Right lobe of liver (tissue), 6 donors: ENCODE data around the gene CADM2. TPM values are rescaled to one million over a fixed set of nuclear protein-coding genes. Genes with fewer than 3 reads are reported as not detected.

Experiments
- ATAC-seq, 4 donors: fragments of 200-7000 bp; cut with Tn5 transposase; one replicate each; pipeline ENCODE4 v1.9.1; 2020; ENCODE audit warnings: mild to moderate bottlenecking in 4 of 4, moderate library complexity in 4 of 4
- DNase-seq, 3 donors: peaks; one replicate each; pipeline ENCODE4 v3.0.0-alpha.2; 2020
- H3K27ac ChIP-seq, 3 donors: fragments of 200-600 bp; one replicate each; pipeline ENCODE4 v1.8.0; 2022
- H3K27me3 ChIP-seq, 2 donors: fragments of 200-600 bp; one replicate each; pipeline ENCODE4 v1.8.0; 2022
- H3K36me3 ChIP-seq, 4 donors: fragments of 200-600 bp; sonication (generic) in 1 of 4; one replicate each; pipeline versions ENCODE4 v1.5.1 to v1.8.0; 2017 to 2022; ENCODE audit warnings: control low read depth in 1 of 4
- H3K4me1 ChIP-seq, 4 donors: fragments of 200-600 bp; sonication (generic) in 1 of 4; one replicate each; pipeline versions ENCODE4 v1.5.1 to v1.8.0; 2017 to 2022; ENCODE audit warnings: control low read depth in 1 of 4
- H3K4me3 ChIP-seq, 3 donors: fragments of 200-600 bp; one replicate each; pipeline ENCODE4 v1.8.0; 2022
- H3K9me3 ChIP-seq, 4 donors: fragments of 200-600 bp; sonication (generic) in 1 of 4; one replicate each; pipeline versions ENCODE4 v1.5.1 to v1.8.0; 2017 to 2022; ENCODE audit warnings: control low read depth in 1 of 4
- CTCF ChIP-seq, 4 donors: fragments of 200-600 bp in 3 of 4; fragments of 450-650 bp in 1 of 4; IDR thresholded peaks; one replicate each; pipeline versions ENCODE4 v1.5.1 to v1.8.0; 2016 to 2022; ENCODE audit warnings: antibody characterized with exemption in 4 of 4, mild to moderate bottlenecking in 2 of 4
- POLR2A ChIP-seq: fragments of 450-650 bp; IDR thresholded peaks from one replicate; pipeline ENCODE4 v1.6.1; 2017; ENCODE audit warnings: antibody characterized with exemption, mild to moderate bottlenecking
- WGBS: methylation state at CpG from one replicate; pipeline ENCODE4 v1.1.6; 2018; ENCODE audit warnings: low coverage, low lambda C conversion rate; ENCODE audit not compliant: insufficient coverage; ENCODE audit errors: missing lambda C conversion rate; 5-methylcytosine and 5-hydroxymethylcytosine counted together
- intact Hi-C, 2 donors: fragments of 100-400 bp; cut with DNase I; formaldehyde crosslinking; loops; one replicate each; pipeline versions ENCODE4 v1.11.2 to v1.14.1; 2022
- total RNA-seq, 6 experiments: library from RNA; depleted of rRNA in 2 of 6; stranded (reverse); fragments of >200 nt in 2 of 6; fragmentation: NEBNext Ultra II Directional in 3 of 6; extraction: Animal tissue kit (Norgen Biotek cat#: 25700) in 3 of 6; gene quantifications; one replicate each; pipeline versions ENCODE4 v1.1.0 to v1.2.4, GENCODE V29; 2016 to 2023
- donor health status: DM: no; HTN: yes; CAD: no.
- donor health status: DM: no; HTN: no; CAD: no.
- donor health status: DM: no; HTN: no; CAD: no.
- donor health status: DM: no; HTN: yes; CAD: no.
- donor health status: DM: no; HTN: yes; CAD: no.

The CADM2 gene
- total RNA-seq, 6 experiments from 2014 or later = under 0.01 to 1.7 (median 0.15) TPM

- H3K27me3 ChIP-seq = no peaks in the 10 kb centered on the region
- no peaks in the 10 kb centered on the region for H3K36me3 ChIP-seq
- TF ChIP-seq POLR2A (no peak), CTCF (IDR thresholded peaks at IDR 0.05) (no peak)
- no peak overlapping the region for H3K27ac ChIP-seq
- intact Hi-C loops = no loop called here
- H3K4me3 ChIP-seq = no peak overlapping the region
- no peaks in the 10 kb centered on the region for H3K4me1 ChIP-seq
- no peak for DNase-seq
- no peak for ATAC-seq
- H3K9me3 ChIP-seq = no peaks in the 10 kb centered on the region
Measured at GRCh38 chr3:85877631-85878030, 918.8 kb downstream of the CADM2 start.

GRCh38 chr3:85881833-85882393 lies 923.1 kb downstream of the CADM2 start:
- H3K4me3 ChIP-seq = no peak overlapping the region
- WGBS = 19% methylated on average over 3 of the region's 6 CpGs
- DNase-seq (no peak), ATAC-seq (no peak)
- H3K36me3 ChIP-seq = no peaks in the 10 kb centered on the region
- intact Hi-C loops = no loop called here
- H3K27me3 ChIP-seq = no peaks in the 10 kb centered on the region
- no peak overlapping the region for H3K27ac ChIP-seq
- H3K4me1 ChIP-seq = no peaks in the 10 kb centered on the region
- no peak for TF ChIP-seq POLR2A
- TF ChIP-seq CTCF (IDR thresholded peaks at IDR 0.05) = no peak
- no peaks in the 10 kb centered on the region for H3K9me3 ChIP-seq

GRCh38 chr3:85890043-85890555 lies 931.3 kb downstream of the CADM2 start:
- Histone ChIP-seq H3K27ac (no peak overlapping the region), H3K9me3 (no peaks in the 10 kb centered on the region), H3K36me3 (no peaks in the 10 kb centered on the region), H3K4me3 (no peak overlapping the region), H3K4me1 (no peaks in the 10 kb centered on the region), H3K27me3 (no peaks in the 10 kb centered on the region)
- WGBS = 25% methylated on average over 3 of the region's 3 CpGs
- no peak for TF ChIP-seq POLR2A
- TF ChIP-seq CTCF (IDR thresholded peaks at IDR 0.05) = no peak
- intact Hi-C loops = no loop called here
- no peak for DNase-seq
- ATAC-seq = no peak

- 23% methylated on average over 4 of the region's 5 CpGs for WGBS
Measured at GRCh38 chr3:85903434-85903833, 944.6 kb downstream of the CADM2 start.

More at GRCh38 chr3:85903434-85903833, 944.6 kb downstream of the CADM2 start:
- H3K4me1 ChIP-seq = no peaks in the 10 kb centered on the region
- no peaks in the 10 kb centered on the region for H3K27me3 ChIP-seq
- H3K9me3 ChIP-seq = no peaks in the 10 kb centered on the region
- ATAC-seq (no peak), DNase-seq (no peak)
- no peaks in the 10 kb centered on the region for H3K36me3 ChIP-seq
- H3K27ac ChIP-seq = no peak overlapping the region
- no peak overlapping the region for H3K4me3 ChIP-seq
- no peak for TF ChIP-seq CTCF (IDR thresholded peaks at IDR 0.05)
- intact Hi-C loops = no loop called here
